GM19193 (cell line): ENCODE data around the gene RYK.

Source experiments
- POLR2A ChIP-seq: IDR thresholded peaks from 4 replicates; pipeline ENCODE4 v1.6.1; 2011; ENCODE audit not compliant: insufficient read depth, insufficient read length; ENCODE audit errors: extremely low read depth

RYK gene

DNA sequence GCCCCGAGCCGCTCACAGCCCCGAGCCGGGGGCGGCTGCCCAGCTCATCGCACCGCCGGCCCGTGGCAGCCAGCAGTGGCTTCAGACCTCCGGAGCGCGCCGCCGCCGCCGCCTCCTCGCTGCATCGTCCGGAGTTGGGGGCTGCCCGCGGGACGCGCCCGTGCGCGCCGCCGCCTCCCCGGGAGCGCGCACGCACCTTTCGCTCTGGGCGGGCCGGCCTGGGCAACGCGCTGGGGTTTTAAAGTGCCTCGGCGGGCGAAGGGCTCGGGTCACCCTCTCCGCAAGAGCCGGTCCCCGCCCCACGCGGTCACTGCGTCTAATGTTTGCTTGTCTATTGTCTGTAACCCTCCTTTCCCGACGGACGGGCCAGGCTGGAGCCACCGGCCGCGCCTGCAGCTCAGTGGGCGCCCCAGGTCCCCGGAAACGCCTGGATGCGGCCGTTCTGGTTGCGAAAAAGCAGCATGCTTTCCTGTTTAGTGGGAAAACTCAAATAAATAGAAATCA is at the start of gene RYK:
TSS of gene RYK (minus strand) at position 143 of the 504 bp plus-strand sequence. CDS start 205 bp downstream, outside the sequence.
- peak; percentile 69 for TF ChIP-seq POLR2A

DNA sequence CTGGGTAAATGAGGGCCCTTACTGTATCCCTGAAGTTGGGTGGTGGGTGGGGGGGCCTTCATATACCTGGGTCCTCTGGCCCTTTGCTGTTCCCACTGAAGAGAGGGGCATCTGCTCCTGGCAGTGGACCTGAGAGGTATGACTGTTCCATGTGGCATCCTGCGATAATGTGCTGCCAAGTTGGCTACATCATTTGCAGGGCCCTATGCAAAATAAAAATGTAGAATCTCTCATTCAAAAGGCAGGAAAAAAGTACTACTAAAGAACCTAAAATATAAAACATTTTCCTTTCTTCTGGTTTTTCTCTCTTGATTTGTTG is 49.2 kb upstream of the RYK start:
- no peak for TF ChIP-seq POLR2A

DNA sequence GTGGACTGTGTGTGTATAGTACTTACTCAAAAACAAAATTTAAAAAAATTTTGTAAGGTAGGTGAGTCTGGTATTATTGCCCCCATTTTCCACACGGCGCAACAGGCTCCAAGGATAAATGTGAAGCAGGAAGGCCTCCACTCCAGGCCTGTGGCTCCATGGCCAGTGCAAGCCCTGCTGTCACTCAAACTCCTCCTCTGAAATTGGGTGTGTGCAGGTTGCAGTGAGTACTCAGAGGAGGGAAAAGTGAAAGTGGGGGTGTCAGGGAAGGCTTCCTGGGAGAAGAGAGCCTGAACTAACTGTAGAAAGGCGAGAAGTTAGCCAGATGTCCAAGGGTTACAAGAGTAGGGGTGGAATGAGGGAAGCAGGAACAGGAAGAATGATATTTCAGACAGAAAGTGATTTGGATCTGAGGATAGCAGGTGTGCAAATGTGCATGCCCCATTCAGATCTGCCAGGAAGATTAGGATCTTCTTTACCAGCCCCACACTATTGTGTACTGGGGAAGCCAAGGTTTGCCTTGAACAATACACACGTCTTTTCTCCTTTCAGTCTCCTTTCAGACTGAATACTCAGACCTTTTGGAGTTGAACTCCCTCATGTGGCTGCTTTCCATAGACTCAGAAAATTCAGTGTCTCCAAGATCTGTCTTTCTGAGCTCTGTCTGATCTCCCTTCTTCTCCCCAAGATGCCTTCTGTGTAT is 48.7 kb upstream of the RYK start:
- TF ChIP-seq POLR2A, result no peak

DNA sequence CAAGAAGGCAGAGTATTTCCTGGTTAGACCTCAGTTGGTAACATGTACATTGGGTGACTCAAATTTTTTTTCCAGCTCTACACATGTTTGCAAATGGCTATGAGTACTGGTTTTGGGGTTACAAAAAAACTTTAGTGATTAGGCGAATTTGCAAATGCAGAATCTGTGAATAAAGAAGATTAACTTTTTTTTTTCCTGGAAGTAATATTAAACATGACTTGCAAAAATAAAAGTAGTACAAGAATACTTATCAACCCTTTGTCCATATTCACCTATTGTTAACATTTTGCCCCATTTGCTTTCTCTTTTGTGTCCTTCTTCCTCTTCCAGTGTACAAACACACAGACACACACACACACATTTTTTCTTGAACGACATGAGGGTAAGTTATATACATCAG is 47.6 kb upstream of the RYK start:
- no peak for TF ChIP-seq POLR2A

DNA sequence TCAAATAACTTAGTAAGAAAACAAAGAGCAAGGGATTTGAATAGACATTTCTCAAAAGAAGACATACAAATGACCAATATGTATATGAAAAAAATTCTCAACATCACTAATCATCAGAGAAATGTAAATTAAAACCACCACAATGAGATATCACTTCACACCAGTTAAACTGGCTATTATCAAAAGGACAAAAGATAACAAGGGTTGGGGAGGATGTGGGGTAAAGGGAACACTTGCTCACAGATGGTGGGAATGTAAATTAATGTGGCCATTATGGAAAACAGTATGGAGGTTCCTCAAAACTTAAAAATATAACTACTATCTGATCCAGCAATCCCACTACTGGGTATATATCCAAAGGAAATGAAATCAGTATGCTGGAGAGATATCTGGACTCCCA is 46.0 kb upstream of the RYK start:
- TF ChIP-seq POLR2A, result no peak

DNA sequence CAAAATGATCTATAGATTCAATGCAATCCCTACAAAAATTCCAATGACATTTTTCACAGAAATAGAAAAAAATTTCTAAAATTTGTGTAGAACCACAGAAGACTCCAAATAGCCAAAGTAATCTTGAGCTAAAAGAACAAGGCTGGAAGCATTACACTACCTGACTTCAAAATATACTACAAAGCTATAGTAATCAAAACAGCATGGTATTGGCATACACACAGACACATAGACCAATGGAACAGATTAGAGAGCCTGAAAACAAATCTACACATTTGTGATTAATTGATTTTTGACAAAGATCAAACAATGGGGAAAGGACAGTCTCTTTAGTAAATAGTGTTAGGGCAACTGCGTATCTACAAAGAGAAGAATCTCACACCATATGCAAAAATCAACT is 45.3 kb upstream of the RYK start:
- TF ChIP-seq POLR2A, result no peak

DNA sequence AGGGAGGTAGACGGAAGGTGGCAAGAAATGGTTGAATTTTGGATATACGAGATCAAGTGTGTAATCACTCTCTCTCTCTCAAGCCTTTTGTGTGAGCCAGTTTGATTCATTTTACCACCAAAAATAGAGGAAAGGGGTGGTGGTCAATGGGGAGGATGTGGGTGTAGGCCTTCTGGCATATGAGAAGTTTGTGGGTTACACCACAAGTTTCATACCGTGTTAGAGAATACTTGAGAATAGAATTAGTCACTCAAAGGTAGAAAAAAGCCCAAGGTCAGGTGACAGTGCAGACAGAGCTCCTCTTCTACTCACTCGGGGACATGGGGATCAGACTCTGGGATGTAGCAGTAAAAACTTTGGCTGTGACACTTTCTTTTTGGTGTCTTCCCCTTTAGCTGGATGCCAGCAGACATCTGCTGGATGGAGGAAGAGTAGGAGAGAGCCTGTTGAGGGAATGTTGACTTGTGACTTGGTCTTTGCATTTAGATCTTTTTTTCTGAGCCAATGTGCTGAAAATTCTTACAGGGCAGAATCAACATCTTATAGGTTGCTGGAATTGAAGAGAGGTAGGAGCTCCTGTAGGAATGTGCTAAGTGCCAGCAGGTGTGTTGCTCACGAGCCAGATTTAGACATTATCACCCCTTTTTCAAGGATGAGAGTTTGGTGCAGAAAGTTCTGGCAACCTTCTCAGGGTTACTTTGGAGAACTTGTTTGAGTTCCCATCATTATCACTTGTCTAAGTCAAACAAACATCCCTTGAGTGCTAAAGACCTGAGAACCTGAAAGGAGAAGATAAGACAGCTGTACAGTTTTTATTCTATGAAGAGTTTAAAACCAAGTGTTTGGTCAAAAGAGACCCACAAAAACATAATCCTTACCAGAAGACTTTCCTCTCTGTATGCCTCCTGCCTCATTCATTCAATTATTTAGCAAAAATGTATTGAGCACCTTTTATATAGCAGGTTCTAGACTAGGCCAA is 43.9 kb upstream of the RYK start:
- no peak for TF ChIP-seq POLR2A

DNA sequence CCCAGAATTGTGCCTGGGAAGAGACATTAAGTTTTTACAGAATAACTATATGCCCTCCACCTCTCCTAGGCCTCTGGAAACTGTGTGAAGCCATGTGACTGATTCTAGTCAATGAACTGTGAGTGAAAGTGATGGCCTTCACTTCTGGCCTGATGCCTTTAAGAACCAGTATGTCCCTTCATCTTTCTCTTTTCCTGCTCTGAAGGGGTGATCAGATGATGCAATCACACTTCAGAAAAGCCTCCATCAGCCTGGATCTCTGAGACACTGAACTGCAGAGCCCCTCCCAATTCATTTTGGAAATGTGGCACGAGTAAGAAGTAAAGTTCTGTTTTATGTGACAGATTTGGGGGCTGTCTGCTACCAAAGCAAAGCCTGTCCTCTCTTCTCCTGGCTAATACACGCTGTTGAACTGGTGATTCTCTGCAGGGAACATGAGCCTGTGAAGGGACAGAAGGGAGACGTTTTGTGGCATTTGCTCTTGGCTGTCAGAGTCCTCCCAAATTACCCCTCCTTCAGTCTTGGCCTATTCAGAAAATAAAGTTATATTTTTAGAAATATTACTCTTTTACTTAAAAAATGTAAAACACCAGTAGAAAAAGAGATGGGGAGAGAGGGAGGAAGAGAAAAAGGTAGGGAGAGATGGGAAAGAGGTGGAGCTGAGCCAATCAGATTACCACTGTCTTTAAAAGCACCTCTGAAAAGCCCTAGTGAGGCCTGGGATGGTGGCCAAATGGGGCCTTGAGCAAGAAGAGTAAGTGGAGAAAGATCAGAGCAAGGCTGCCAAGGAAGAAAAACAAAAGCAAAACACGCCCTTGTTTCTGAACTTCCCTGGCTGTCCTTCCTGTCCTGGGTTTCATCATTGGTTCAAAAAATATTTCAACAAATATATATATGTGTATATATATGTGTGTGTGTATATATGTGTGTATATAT is 40.9 kb upstream of the RYK start:
- no peak for TF ChIP-seq POLR2A

DNA sequence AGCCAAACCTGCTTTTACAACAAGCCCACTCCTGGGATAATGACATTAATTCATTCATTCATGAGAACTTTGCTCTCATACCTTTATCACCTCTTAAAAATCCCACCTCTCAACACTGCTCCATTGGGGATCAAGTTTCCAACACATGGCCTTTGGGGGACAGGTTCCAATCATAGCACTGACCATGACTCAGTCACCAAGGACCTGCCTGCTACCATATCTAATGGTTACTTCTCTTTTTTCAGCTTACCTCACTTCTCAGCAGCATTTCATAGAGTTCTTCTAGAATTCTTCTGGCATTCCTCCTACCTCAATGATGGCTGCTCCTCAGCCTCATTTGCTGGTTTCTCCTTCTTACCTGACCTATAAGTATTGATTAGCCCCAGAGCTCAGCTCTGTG is 36.9 kb upstream of the RYK start:
- no peak for TF ChIP-seq POLR2A

DNA sequence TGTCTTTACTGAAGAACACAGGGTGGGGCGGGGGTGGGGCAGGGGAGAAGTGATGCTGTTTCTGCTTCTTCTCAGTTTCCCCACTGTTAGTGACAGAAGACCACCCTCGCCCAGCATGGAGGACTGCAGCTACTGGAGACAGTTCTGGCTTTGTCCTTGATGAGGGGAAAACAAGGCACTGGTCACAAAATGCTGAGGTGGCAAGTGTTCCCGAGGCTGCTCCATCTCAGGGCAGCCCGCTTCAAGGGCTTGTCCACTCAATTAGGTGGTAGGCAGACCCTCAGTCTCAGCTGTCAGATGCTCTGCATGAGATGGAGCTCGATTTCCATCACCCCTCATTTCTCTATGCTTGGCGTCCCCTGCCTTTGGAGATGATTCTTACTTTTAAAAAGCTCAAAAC is 33.8 kb upstream of the RYK start:
- TF ChIP-seq POLR2A, result no peak

DNA sequence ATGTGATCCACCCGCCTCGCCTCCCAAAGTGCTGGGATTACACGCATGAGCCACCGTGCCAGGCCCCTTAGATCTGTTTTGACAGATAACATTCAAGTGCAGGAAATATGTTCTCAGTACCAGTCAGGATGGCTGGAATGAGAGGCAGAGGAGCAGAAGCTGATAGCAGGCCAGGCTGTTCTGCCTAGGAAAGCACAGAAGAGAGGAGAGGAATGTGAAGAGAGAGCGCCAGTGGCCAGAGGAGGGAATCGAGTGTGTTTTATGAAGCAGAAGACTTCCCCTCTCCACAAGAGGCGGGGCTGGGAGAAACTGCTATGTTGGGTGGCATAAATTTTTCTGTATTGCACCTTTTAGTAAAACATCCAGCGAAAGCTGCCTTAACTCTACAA is 32.0 kb upstream of the RYK start:
- no peak for TF ChIP-seq POLR2A

DNA sequence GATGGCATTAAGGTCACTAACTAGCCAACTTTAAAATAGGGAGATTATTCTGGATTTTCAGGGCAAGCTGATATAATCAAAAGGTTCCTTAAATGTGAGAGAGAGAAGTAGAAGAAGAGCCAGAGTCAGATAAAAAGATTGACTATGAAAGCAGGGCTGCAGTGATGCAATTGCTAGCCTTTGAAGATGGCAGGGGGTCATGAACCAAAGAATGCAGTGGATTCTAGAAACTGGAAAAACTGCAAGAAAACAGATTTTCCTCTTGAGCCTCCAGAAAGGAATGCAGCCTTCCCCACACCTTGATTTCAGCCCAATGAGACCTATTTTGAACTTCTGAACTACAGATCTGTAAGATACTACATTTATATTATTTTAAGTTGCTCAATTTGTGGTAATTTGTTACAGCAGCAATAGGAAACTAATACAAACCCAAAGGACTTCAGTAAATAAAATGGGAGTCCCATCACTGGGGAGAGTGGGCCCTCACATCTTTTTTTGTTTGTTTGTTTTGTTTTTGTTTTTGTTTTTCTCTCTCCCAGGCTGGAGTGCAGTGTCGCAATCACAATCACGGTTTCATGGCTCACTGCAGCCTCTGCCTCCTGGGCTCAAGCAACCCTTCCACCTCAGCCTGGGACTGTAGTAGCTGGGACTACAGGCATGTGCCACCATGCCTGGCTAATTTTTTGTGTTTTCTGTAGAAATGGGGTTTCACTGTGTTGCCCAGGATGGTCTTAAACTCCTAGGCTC is 31.4 kb upstream of the RYK start:
- no peak for TF ChIP-seq POLR2A

DNA sequence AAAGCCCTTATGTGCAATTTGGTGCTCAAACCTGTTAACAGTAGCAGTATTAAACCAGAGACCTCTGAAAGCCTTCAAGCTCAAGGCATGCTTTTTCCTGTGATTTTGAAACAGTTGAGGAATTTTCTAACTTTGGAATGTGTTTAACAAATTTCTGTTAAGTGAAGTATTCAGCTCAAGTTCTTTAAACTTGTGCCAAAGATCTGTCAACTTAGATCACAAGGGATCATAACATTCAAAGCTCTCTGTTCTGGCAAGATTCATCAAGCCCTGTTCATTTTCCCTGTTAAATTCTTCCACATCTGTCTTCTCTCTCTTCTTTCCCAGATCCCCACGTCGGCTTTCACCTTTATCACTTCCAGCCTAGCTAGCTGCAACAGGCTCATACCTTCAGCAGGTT is 28.8 kb upstream of the RYK start:
- TF ChIP-seq POLR2A, result no peak

DNA sequence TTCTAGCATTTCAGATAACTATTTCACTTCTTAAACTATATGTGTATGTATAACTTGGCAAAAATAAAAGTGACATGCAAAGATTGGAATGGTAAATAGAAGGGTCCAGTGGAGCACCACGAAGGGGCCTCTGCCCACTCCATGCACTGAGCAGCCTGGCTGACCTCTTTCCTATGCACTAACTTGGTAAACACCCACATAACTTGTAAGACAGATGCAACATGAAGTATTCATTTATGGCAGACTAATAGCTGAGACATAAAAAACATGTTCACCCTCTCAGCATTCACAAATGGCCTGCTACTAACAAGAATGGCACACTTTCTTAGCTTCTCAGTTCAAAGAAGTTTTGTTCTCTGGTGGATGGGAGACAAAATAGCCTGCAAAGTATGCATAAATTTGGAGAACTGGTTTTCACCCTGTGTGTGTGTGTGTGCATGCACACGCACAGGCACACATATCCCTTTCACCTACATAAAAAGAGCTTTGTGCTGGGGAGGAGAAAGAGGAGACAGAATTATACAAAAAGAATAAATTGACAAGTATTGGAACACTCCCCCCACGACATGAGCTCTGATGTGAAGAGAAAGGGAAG is 26.5 kb upstream of the RYK start:
- TF ChIP-seq POLR2A, result no peak
